Fibroblast of villous mesenchyme (primary cell): ENCODE results near the gene DEAF1. TPM values are rescaled to one million over a fixed set of nuclear protein-coding genes. Genes with fewer than 3 reads are reported as not detected.
"Not testable (repeated sequence)": the region's sequence is repeated elsewhere in the genome, so short reads cannot be mapped to it uniquely, and the experiment has no call there.

Experiments
- DNase-seq: peaks from one replicate; pipeline ENCODE4 v3.0.0-alpha.2; 2010; ENCODE audit warnings: low read depth
- H3K4me3 ChIP-seq: 2 replicates; pipeline ENCODE4 v1.5.1; 2011; ENCODE audit warnings: low read depth, mild to moderate bottlenecking, low read length
- CTCF ChIP-seq: IDR thresholded peaks from 2 replicates; pipeline ENCODE4 v1.5.1; 2012; ENCODE audit warnings: low read depth, mild to moderate bottlenecking, low read length; ENCODE audit not compliant: insufficient read depth
- total RNA-seq: library from RNA; depleted of rRNA; stranded (reverse); fragments of >200 nt; gene quantifications from 2 replicates; pipeline ENCODE4 v1.2.3, GENCODE V29; 2012

Gene DEAF1
- total RNA-seq, 1 donor = 33.7 TPM

GRCh38 chr11:659532-660085 lies 35.4 kb downstream of the DEAF1 start:
- TF ChIP-seq CTCF = no peak
- DNase-seq = no peak
- no peak overlapping the region for H3K4me3 ChIP-seq

- no peak for TF ChIP-seq CTCF
- H3K4me3 ChIP-seq = no peak overlapping the region
- no peak for DNase-seq
Measured at GRCh38 chr11:657691-658126, 37.3 kb downstream of the DEAF1 start.

GRCh38 chr11:656866-657265 lies 38.2 kb downstream of the DEAF1 start:
- no peak for DNase-seq
- no peak overlapping the region for H3K4me3 ChIP-seq
- TF ChIP-seq CTCF = no peak

GRCh38 chr11:656426-656825 lies 38.6 kb downstream of the DEAF1 start:
- H3K4me3 ChIP-seq = no peak overlapping the region
- no peak for DNase-seq
- no peak for TF ChIP-seq CTCF

- no peak for DNase-seq
- TF ChIP-seq CTCF = no peak
- H3K4me3 ChIP-seq = no peak overlapping the region
Measured at GRCh38 chr11:655036-655726, 39.8 kb downstream of the DEAF1 start.

- DNase-seq, H3K4me3 ChIP-seq: not testable (repeated sequence)
Measured at GRCh38 chr11:654444-654843, 40.6 kb downstream of the DEAF1 start.

GRCh38 chr11:653837-654236 lies 41.2 kb downstream of the DEAF1 start:
- H3K4me3 ChIP-seq = no peak overlapping the region
- no peak for TF ChIP-seq CTCF
- no peak for DNase-seq

GRCh38 chr11:653136-653535 lies 41.9 kb downstream of the DEAF1 start:
- not testable (repeated sequence) for H3K4me3 ChIP-seq, DNase-seq
